HG02973 (cell line): ENCODE results near the gene MAMLD1.

Experiments used
- ATAC-seq: cut with Tn5 transposase; IDR thresholded peaks from one replicate; pipeline ENCODE4 v1.9.1; 2021; ENCODE audit warnings: moderate library complexity; ENCODE audit not compliant: unreplicated experiment

Gene MAMLD1

GRCh38 chrX:150405576-150405975, 42.5 kb downstream of the MAMLD1 start:
- ATAC-seq = no peak

GRCh38 chrX:150406596-150406995, 43.5 kb downstream of the MAMLD1 start:
- no peak for ATAC-seq

GRCh38 chrX:150408007-150408406, 44.9 kb downstream of the MAMLD1 start:
- ATAC-seq = no peak

GRCh38 chrX:150408561-150408960, 45.4 kb downstream of the MAMLD1 start:
- ATAC-seq = no peak

- no peak for ATAC-seq
These were observed 46.4 kb downstream of the MAMLD1 start for GRCh38 chrX:150409486-150409885.

GRCh38 chrX:150409964-150410363, 46.8 kb downstream of the MAMLD1 start:
- no peak for ATAC-seq

GRCh38 chrX:150410513-150410912, 47.4 kb downstream of the MAMLD1 start:
- no peak for ATAC-seq

GRCh38 chrX:150411656-150412055, 48.5 kb downstream of the MAMLD1 start:
- ATAC-seq = no peak

- no peak for ATAC-seq
These were observed 51.1 kb downstream of the MAMLD1 start for GRCh38 chrX:150414228-150414627.

GRCh38 chrX:150416469-150416868, 53.4 kb downstream of the MAMLD1 start:
- no peak for ATAC-seq

GRCh38 chrX:150421816-150422215, 58.7 kb downstream of the MAMLD1 start:
- ATAC-seq = no peak

- no peak for ATAC-seq
These were observed 66.5 kb downstream of the MAMLD1 start for GRCh38 chrX:150429594-150429993.

- no peak for ATAC-seq
These were observed 73.1 kb downstream of the MAMLD1 start for GRCh38 chrX:150436195-150436594.

GRCh38 chrX:150438165-150438564, 75.0 kb downstream of the MAMLD1 start:
- no peak for ATAC-seq

- ATAC-seq = no peak
These were observed 83.0 kb downstream of the MAMLD1 start for GRCh38 chrX:150446151-150446550.

GRCh38 chrX:150446995-150447394, 83.9 kb downstream of the MAMLD1 start:
- no peak for ATAC-seq

GRCh38 chrX:150449313-150449712, 86.2 kb downstream of the MAMLD1 start:
- ATAC-seq = no peak

- ATAC-seq = no peak
These were observed 87.5 kb downstream of the MAMLD1 start for GRCh38 chrX:150450519-150451177.

GRCh38 chrX:150451953-150452352, 88.8 kb downstream of the MAMLD1 start:
- no peak for ATAC-seq

- ATAC-seq = no peak
These were observed 91.0 kb downstream of the MAMLD1 start for GRCh38 chrX:150454083-150454482.

- ATAC-seq = no peak
These were observed 91.5 kb downstream of the MAMLD1 start for GRCh38 chrX:150454508-150455214.

GRCh38 chrX:150455215-150455608, 92.1 kb downstream of the MAMLD1 start:
- ATAC-seq = no peak

GRCh38 chrX:150456466-150456865, 93.3 kb downstream of the MAMLD1 start:
- ATAC-seq = no peak
